K562 (cell line): ENCODE results near the gene CHST1. TPM values are rescaled to one million over a fixed set of nuclear protein-coding genes. Genes with fewer than 3 reads are reported as not detected.

Experiments used
- ATAC-seq: fragments of 200-7000 bp; cut with Tn5 transposase; 3 replicates; pipeline ENCODE4 v1.9.1; 2020; ENCODE audit warnings: moderate library complexity
- BruUV-seq: library from RNA; stranded (reverse); fragments of 400-500 nt; replicated peaks from 2 replicates; lab custom pipeline; 2021; lab: Mats Ljungman, UMichigan
- CTCF ChIA-PET: fragments of 300-600 bp; formaldehyde crosslinking; extraction: SDS; loops from one replicate; lab custom pipeline; 2021; ENCODE audit warnings: low intra/inter-chr PET ratio; lab: Yijun Ruan, JAX
- POLR2A ChIA-PET: fragments of 300-600, 350-650 bp; sonication (Branson Sonifier 250); formaldehyde crosslinking; extraction: SDS; loops from one replicate; lab custom pipeline; 2021; ENCODE audit warnings: antibody characterized with exemption, inconsistent platforms; lab: Yijun Ruan, JAX
- DNase-seq, 4 experiments: peaks; one replicate each; pipeline versions ENCODE4 v3.0.0 to v3.0.0-alpha.2; 2011 to 2018; ENCODE audit warnings: low spot score in 3 of 4, mixed read lengths in 3 of 4; ENCODE audit errors: extremely low read depth in 1 of 4
- FAIRE-seq: peaks from 2 replicates; lab custom pipeline; 2011; peaks lifted over from hg19 to GRCh38; lab: Jason Lieb, UNC
- H2AFZ ChIP-seq: 2 replicates; pipeline ENCODE4 v1.6.0; 2011; ENCODE audit warnings: low read depth, low read length, control low read depth, inconsistent platforms
- H3K27ac ChIP-seq: fragments of 200-600 bp; 3 replicates; pipeline ENCODE4 v1.8.0; 2011; ENCODE audit warnings: low read depth, mild to moderate bottlenecking, control low read depth, inconsistent platforms, low read length, moderate library complexity, mixed read lengths; ENCODE audit errors: extremely low read depth
- H3K27me3 ChIP-seq, 2 experiments: fragments of 300-600 bp in 1 of 2; 2 replicates in 1 of 2; 3 replicates in 1 of 2; pipeline versions ENCODE4 v1.6.0 to v1.8.0; 2011; ENCODE audit warnings: inconsistent platforms in 2 of 2, low read length in 2 of 2, mild to moderate bottlenecking in 1 of 2, mixed read lengths in 1 of 2, moderate library complexity in 1 of 2; ENCODE audit not compliant: control insufficient read depth in 2 of 2, insufficient read depth in 2 of 2
- H3K36me3 ChIP-seq: fragments of 300-600 bp; 3 replicates; pipeline ENCODE4 v1.8.0; 2011; ENCODE audit warnings: mild to moderate bottlenecking, low read length, inconsistent platforms; ENCODE audit not compliant: control insufficient read depth, insufficient read depth
- H3K4me1 ChIP-seq, 2 experiments: fragments of 200-600 bp in 1 of 2; replicated peaks in 1 of 2; 2 replicates in 1 of 2; 3 replicates in 1 of 2; pipeline versions ENCODE4 v1.5.1 to v1.8.0; 2011; ENCODE audit warnings: inconsistent platforms in 2 of 2, low read length in 2 of 2, mild to moderate bottlenecking in 1 of 2, mixed read lengths in 1 of 2, moderate library complexity in 1 of 2; ENCODE audit not compliant: control insufficient read depth in 2 of 2, insufficient read depth in 2 of 2
- H3K4me2 ChIP-seq: 2 replicates; pipeline ENCODE4 v1.6.1; 2011; ENCODE audit warnings: low read length, control low read depth, inconsistent platforms, mixed read lengths; ENCODE audit not compliant: insufficient read depth
- H3K4me3 ChIP-seq: fragments of 200-600 bp; sonication (generic), shearing (Covaris generic); 2 replicates; pipeline ENCODE4 v1.5.1; 2016; ENCODE audit warnings: control low read depth, inconsistent platforms
- H3K79me2 ChIP-seq: fragments of 200-600 bp; 3 replicates; pipeline ENCODE4 v1.8.0; 2011; ENCODE audit warnings: low read length, inconsistent platforms; ENCODE audit not compliant: control insufficient read depth, insufficient read depth
- H3K9ac ChIP-seq, 2 experiments: 2 replicates each; pipeline versions ENCODE4 v1.6.0 to v1.6.1; 2011; ENCODE audit warnings: low read depth in 2 of 2, low read length in 2 of 2, control low read depth in 1 of 2, inconsistent platforms in 1 of 2, mild to moderate bottlenecking in 1 of 2, mixed read lengths in 1 of 2; ENCODE audit not compliant: insufficient read depth in 1 of 2
- H3K9me1 ChIP-seq: one replicate; pipeline ENCODE4 v1.6.0; 2011; ENCODE audit warnings: inconsistent platforms, mild to moderate bottlenecking, low read length, moderate library complexity; ENCODE audit not compliant: control insufficient read depth, insufficient read depth
- H3K9me3 ChIP-seq: replicated peaks from 2 replicates; pipeline ENCODE4 v1.5.1; 2011; ENCODE audit warnings: low read depth, low read length, inconsistent platforms; ENCODE audit not compliant: control insufficient read depth, insufficient read depth
- H4K20me1 ChIP-seq: replicated peaks from 2 replicates; pipeline ENCODE4 v1.6.1; 2011; ENCODE audit warnings: low read length, inconsistent platforms, mixed read lengths; ENCODE audit not compliant: control insufficient read depth, insufficient read depth
- CEBPB ChIP-seq: fragments of 450-650 bp; IDR thresholded peaks from 2 replicates; pipeline ENCODE4 v1.6.1; 2016; ENCODE audit warnings: missing genetic modification characterization, missing compliant biosample characterization
- CREB1 ChIP-seq, 2 experiments: sonication (generic) in 1 of 2; formaldehyde crosslinking in 1 of 2; IDR thresholded peaks; 2 replicates each; pipeline versions ENCODE4 v1.6.1 to v1.8.0; 2012 to 2022; ENCODE audit warnings: inconsistent platforms in 1 of 2, mild to moderate bottlenecking in 1 of 2, missing genetic modification reagents in 1 of 2, moderate library complexity in 1 of 2
- E2F5 ChIP-seq: sonication (generic); formaldehyde crosslinking; IDR thresholded peaks from 2 replicates; pipeline ENCODE4 v1.8.0; 2022; ENCODE audit warnings: mild to moderate bottlenecking, missing genetic modification reagents
- ELK3 ChIP-seq: fragments of 450-650 bp; formaldehyde crosslinking; IDR thresholded peaks from 2 replicates; pipeline ENCODE4 v1.4.0; 2020; ENCODE audit warnings: mild to moderate bottlenecking
- ERF ChIP-seq: fragments of 450-650 bp; formaldehyde crosslinking; IDR thresholded peaks from 2 replicates; pipeline ENCODE4 v1.4.0; 2020; ENCODE audit warnings: mild to moderate bottlenecking, mixed read lengths
- FUS ChIP-seq: fragments of 200-400 bp; formaldehyde crosslinking; optimal IDR thresholded peaks from 2 replicates; pipeline ENCODE3; 2017; ENCODE audit warnings: low read depth, low read length
- HNRNPUL1 ChIP-seq: fragments of 200-400 bp; formaldehyde crosslinking; IDR thresholded peaks from 2 replicates; pipeline ENCODE4 v1.6.1; 2017; ENCODE audit warnings: low read length
- ILK ChIP-seq: fragments of 450-650 bp; IDR thresholded peaks from 2 replicates; pipeline ENCODE4 v1.6.1; 2016; ENCODE audit warnings: missing genetic modification characterization, low read depth, mild to moderate bottlenecking, missing compliant biosample characterization, moderate library complexity, borderline replicate concordance
- MLLT1 ChIP-seq, 2 experiments: fragments of 450-650 bp; IDR thresholded peaks; 2 replicates each; pipeline ENCODE4 v1.6.1; 2016
- NONO ChIP-seq, 2 experiments: fragments of 200-400 bp in 1 of 2; fragments of 450-650 bp in 1 of 2; formaldehyde crosslinking in 1 of 2; IDR thresholded peaks; 2 replicates each; pipeline ENCODE4 v1.6.1; 2017; ENCODE audit warnings: low read depth in 2 of 2, mild to moderate bottlenecking in 2 of 2, moderate library complexity in 2 of 2, low read length in 1 of 2
- RFX7 ChIP-seq: fragments of 250-450 bp; sonication (Bioruptor Pico); IDR thresholded peaks from 2 replicates; pipeline ENCODE4 v1.5.1; 2021; ENCODE audit warnings: mild to moderate bottlenecking
- SRSF3 ChIP-seq: fragments of 200-400 bp; formaldehyde crosslinking; IDR thresholded peaks from 2 replicates; pipeline ENCODE4 v1.6.1; 2016; ENCODE audit warnings: mild to moderate bottlenecking, low read length, moderate library complexity; ENCODE audit not compliant: insufficient read depth
- TAF1 ChIP-seq: IDR thresholded peaks from 2 replicates; pipeline ENCODE4 v1.6.1; 2011; ENCODE audit warnings: mild to moderate bottlenecking, low read length, moderate library complexity; ENCODE audit not compliant: insufficient read depth, control insufficient read depth, severe bottlenecking; ENCODE audit errors: extremely low read depth
- TSC22D4 ChIP-seq: fragments of 450-650 bp; IDR thresholded peaks from 2 replicates; pipeline ENCODE4 v1.6.1; 2016; ENCODE audit warnings: missing genetic modification characterization, missing biosample characterization, control low read depth
- ZBTB12 ChIP-seq: fragments of 250-450 bp; sonication (Bioruptor Pico); IDR thresholded peaks from 2 replicates; pipeline ENCODE4 v1.4.0; 2020
- ZBTB26 ChIP-seq: fragments of 450-650 bp; formaldehyde crosslinking; IDR thresholded peaks from 2 replicates; pipeline ENCODE4 v1.4.0; 2022; ENCODE audit warnings: missing genetic modification characterization
- WGBS: fragments of 100-300 bp; shearing (Covaris generic); methylation state at CpG from one replicate; pipeline ENCODE4 v1.1.6; 2016; ENCODE audit warnings: low coverage, mixed read lengths; ENCODE audit not compliant: insufficient coverage; ENCODE audit errors: missing lambda C conversion rate; 5-methylcytosine and 5-hydroxymethylcytosine counted together
- in situ Hi-C: fragments of 300-500 bp; cut with MboI; formaldehyde crosslinking; loops from 4 replicates; pipeline ENCODE4 v1.15.0; 2018; ENCODE audit warnings: inconsistent platforms, mixed read lengths
- intact Hi-C: fragments of 100-400 bp; cut with micrococcal nuclease; formaldehyde crosslinking; loops from 2 replicates; pipeline ENCODE4 v1.14.2; 2022
- polyA plus RNA-seq, 8 experiments: library from polyadenylated mRNA; depleted of rRNA in 4 of 8; stranded (reverse) in 5 of 8; unstranded in 3 of 8; fragments of >200 nt; fragmentation: Nextera tagmentation in 2 of 8; fragmentation: Illumina TruSeq in 1 of 8; extraction: Ambion mirVana in 2 of 8; extraction: Trizol in 1 of 8; gene quantifications; 2 replicates each; pipeline versions ENCODE4 v1.2.1 to v1.2.3, GENCODE V29; 2011 to 2014; ENCODE audit warnings: inconsistent platforms in 1 of 8, missing spikeins in 1 of 8
- total RNA-seq, 7 experiments: library from RNA; depleted of rRNA in 6 of 7; stranded (reverse); fragments of >200 nt in 6 of 7; fragmentation: Illumina TruSeq in 2 of 7; extraction: Trizol in 2 of 7; gene quantifications; 2 replicates each; pipeline versions ENCODE4 v1.2.1 to v1.2.3, GENCODE V29; 2011 to 2021; ENCODE audit warnings: low replicate concordance in 1 of 7

Gene CHST1
- total and polyA plus RNA-seq, 9 of the 15 experiments (the other 6 are each of a cell fraction or from before 2014, with no cell fraction given): 0.04 to 0.32 (median 0.18) TPM; not detected in 4

GRCh38 chr11:45624095-45624494, 41.3 kb downstream of the CHST1 start:
- Histone ChIP-seq H3K4me2 (no peak overlapping the region), H3K9me1 (no peaks in the 10 kb centered on the region), H3K9ac (no peak overlapping the region), H3K79me2 (no peaks in the 10 kb centered on the region), H2AFZ (no peak overlapping the region), H3K27ac (no peak overlapping the region), H3K4me1 (no peaks in the 10 kb centered on the region), H3K4me3 (no peak overlapping the region), H3K27me3 (no peaks in the 10 kb centered on the region; a peak in 1 of 5 replicates), H3K36me3 (no peaks in the 10 kb centered on the region), H3K9me3 (no peaks in the 10 kb centered on the region), H4K20me1 (no peaks in the 10 kb centered on the region)
- 0% methylated on average over 2 of the region's 2 CpGs for WGBS
- ChIA-PET CTCF (no interaction called here), POLR2A (no interaction called here)
- BruUV-seq: no TSS peak
- in situ Hi-C loops (no loop called here), intact Hi-C loops (no loop called here)
- ATAC-seq (no peak), DNase-seq (no peak), FAIRE-seq (no peak)
- TF ChIP-seq CREB1 (IDR thresholded peaks at IDR 0.05) (no peak), CREB1 (CRISPR knock-in tag; IDR thresholded peaks at IDR 0.05) (no peak), HNRNPUL1 (no peak), SRSF3 (no peak), MLLT1 (IDR thresholded peaks at IDR 0.05) (no peak), NONO (IDR thresholded peaks at IDR 0.05; ENCODE audit: low read depth in 2 of 2, low read length in 1 of 2) (no peak), ZBTB26 (CRISPR knock-in tag) (no peak), RFX7 (no peak), CEBPB (no peak), ELK3 (CRISPR knock-in tag) (no peak), TAF1 (no peak), FUS (no peak), ZBTB12 (CRISPR knock-in tag) (no peak), ILK (tag) (no peak), ERF (CRISPR knock-in tag) (no peak), E2F5 (CRISPR knock-in tag) (no peak), TSC22D4 (tag) (no peak)
